PC-9 (cell line): ENCODE results near the gene CDH1. TPM values are rescaled to one million over a fixed set of nuclear protein-coding genes. Genes with fewer than 3 reads are reported as not detected.

Experiments
- BruUV-seq: library from RNA; stranded (reverse); fragments of 400-500 nt; replicated peaks from 2 replicates; lab custom pipeline; 2021; lab: Mats Ljungman, UMichigan
- CTCF ChIA-PET: fragments of 300-600 bp; sonication (Branson Sonifier 250); formaldehyde crosslinking; loops from one replicate; lab custom pipeline; 2022; ENCODE audit warnings: antibody characterized with exemption; lab: Charles Lee
- POLR2A ChIA-PET: fragments of 300-600 bp; sonication (Branson Sonifier 250); formaldehyde crosslinking; loops from one replicate; lab custom pipeline; 2022; ENCODE audit warnings: antibody characterized with exemption; ENCODE audit not compliant: unreplicated experiment; lab: Charles Lee
- DNase-seq, 2 experiments: peaks; one replicate each; pipeline versions ENCODE4 v3.0.0 to v3.0.0-alpha.2; 2015 to 2022; ENCODE audit warnings: mixed read lengths in 1 of 2
- H2AFZ ChIP-seq: fragments of 200-600 bp; sonication (generic); 2 replicates; pipeline ENCODE4 v1.8.1; 2017; ENCODE audit warnings: antibody characterized with exemption
- H3F3A ChIP-seq: fragments of 200-600 bp; sonication (generic); 2 replicates; pipeline ENCODE4 v1.8.1; 2017; ENCODE audit warnings: antibody characterized with exemption, mild to moderate bottlenecking, low read depth; ENCODE audit not compliant: insufficient read depth
- H3K27ac ChIP-seq: fragments of 200-600 bp; sonication (generic); 2 replicates; pipeline ENCODE4 v1.6.1; 2016; ENCODE audit warnings: mixed run types
- H3K27me3 ChIP-seq: fragments of 200-600 bp; sonication (generic); 2 replicates; pipeline ENCODE4 v1.6.1; 2016; ENCODE audit warnings: low read depth, mixed run types; ENCODE audit not compliant: insufficient read depth
- H3K36me3 ChIP-seq: fragments of 200-600 bp; sonication (generic); 2 replicates; pipeline ENCODE4 v1.6.1; 2016; ENCODE audit warnings: low read depth, mixed run types
- H3K4me1 ChIP-seq: fragments of 200-600 bp; sonication (generic); replicated peaks from 2 replicates; pipeline ENCODE4 v1.6.1; 2016; ENCODE audit warnings: mixed run types; ENCODE audit not compliant: insufficient read depth
- H3K4me2 ChIP-seq: fragments of 200-600 bp; sonication (generic); 2 replicates; pipeline ENCODE4 v1.6.1; 2017; ENCODE audit warnings: mixed run types
- H3K4me3 ChIP-seq: fragments of 200-600 bp; sonication (generic); 2 replicates; pipeline ENCODE4 v1.6.1; 2016; ENCODE audit warnings: mixed run types
- H3K79me2 ChIP-seq: fragments of 200-600 bp; sonication (generic); 2 replicates; pipeline ENCODE4 v1.6.1; 2017; ENCODE audit warnings: low read depth, mixed run types
- H3K9me2 ChIP-seq: fragments of 200-600 bp; sonication (generic); 2 replicates; pipeline ENCODE4 v1.8.1; 2017; ENCODE audit warnings: mild to moderate bottlenecking; ENCODE audit not compliant: insufficient read depth
- H3K9me3 ChIP-seq: fragments of 200-600 bp; sonication (generic); 2 replicates; pipeline ENCODE4 v1.8.1; 2016; ENCODE audit warnings: low read depth; ENCODE audit not compliant: insufficient read depth
- H4K20me1 ChIP-seq: fragments of 200-600 bp; sonication (generic); 2 replicates; pipeline ENCODE4 v1.8.1; 2017; ENCODE audit not compliant: insufficient read depth
- CTCF ChIP-seq: fragments of 200-600 bp; sonication (generic); conservative IDR thresholded peaks from 2 replicates; pipeline ENCODE4 v1.6.1; 2017; ENCODE audit warnings: mixed run types, antibody characterized with exemption, mild to moderate bottlenecking, moderate library complexity
- EZH2 ChIP-seq: fragments of 200-600 bp; sonication (generic); IDR thresholded peaks from 2 replicates; pipeline ENCODE4 v1.8.0; 2017; ENCODE audit warnings: antibody characterized with exemption, low read depth
- intact Hi-C: fragments of 100-400 bp; cut with micrococcal nuclease; formaldehyde crosslinking; loops from one replicate; pipeline ENCODE4 v1.10.0; 2022; ENCODE audit not compliant: unreplicated experiment
- total RNA-seq: library from RNA; stranded (reverse); gene quantifications from 2 replicates; pipeline ENCODE4 v1.2.3, GENCODE V29; 2021

Gene CDH1
- total RNA-seq, 1 experiment from 2014 or later, result 120 TPM

- H2AFZ ChIP-seq, result no peak overlapping the region
- H3K27ac ChIP-seq, result no peak overlapping the region
- peaks cover 37% of the 10 kb centered on the region for H3F3A ChIP-seq
- peaks cover 58% of the 10 kb centered on the region for H3K79me2 ChIP-seq
- POLR2A ChIA-PET, result no interaction called here
- H3K4me1 ChIP-seq, result peaks cover 21% of the 10 kb centered on the region
- intact Hi-C loops, result no loop called here
- no peak overlapping the region for H3K4me3 ChIP-seq
- H3K27me3 ChIP-seq, result no peaks in the 10 kb centered on the region
- BruUV-seq, result no TSS peak
- CTCF ChIA-PET, result no interaction called here
- DNase-seq, result no peak
- peaks cover 3% of the 10 kb centered on the region; the same call in 1 of the 2 replicates for H4K20me1 ChIP-seq
- no peak overlapping the region for H3K4me2 ChIP-seq
- H3K36me3 ChIP-seq, result peaks cover 9% of the 10 kb centered on the region
- TF ChIP-seq EZH2 (no peak), CTCF (no peak)
- H3K9me3 ChIP-seq, result no peaks in the 10 kb centered on the region
- H3K9me2 ChIP-seq, result no peaks in the 10 kb centered on the region
Measured at GRCh38 chr16:68772871-68773270, 35.8 kb downstream of the CDH1 start.

GRCh38 chr16:68774982-68775634 is 38.0 kb downstream of the CDH1 start:
- peaks cover 55% of the 10 kb centered on the region for H3F3A ChIP-seq
- BruUV-seq, result no TSS peak
- H2AFZ ChIP-seq, result no peak overlapping the region
- DNase-seq, result no peak
- H3K9me3 ChIP-seq, result no peaks in the 10 kb centered on the region
- H4K20me1 ChIP-seq, result peaks cover 8% of the 10 kb centered on the region; the same call in 1 of the 2 replicates
- peaks cover 9% of the 10 kb centered on the region for H3K36me3 ChIP-seq
- H3K4me2 ChIP-seq, result no peak overlapping the region
- intact Hi-C loops, result no loop called here
- H3K4me1 ChIP-seq, result peaks cover 43% of the 10 kb centered on the region
- no peak overlapping the region for H3K4me3 ChIP-seq
- peaks cover 53% of the 10 kb centered on the region for H3K79me2 ChIP-seq
- TF ChIP-seq EZH2, result no peak
- TF ChIP-seq CTCF, result no peak
- ChIA-PET CTCF (interaction anchor here (0.6 kb wide), 1 partner anchor 470 kb away, joined by 8 read pairs; no protein-coding TSS in a partner anchor), POLR2A (no interaction called here)
- no peaks in the 10 kb centered on the region for H3K9me2 ChIP-seq
- H3K27ac ChIP-seq, result no peak overlapping the region
- H3K27me3 ChIP-seq, result no peaks in the 10 kb centered on the region

- Histone ChIP-seq H3K4me3 (no peak overlapping the region), H3K79me2 (peaks cover 65% of the 10 kb centered on the region), H3K4me2 (peak overlapping the region; percentile 9; the same call in 1 of the 2 replicates), H3K36me3 (peaks cover 6% of the 10 kb centered on the region), H4K20me1 (peaks cover 7% of the 10 kb centered on the region; the same call in 1 of the 2 replicates), H3F3A (peaks cover 51% of the 10 kb centered on the region), H3K4me1 (peaks cover 43% of the 10 kb centered on the region), H2AFZ (no peak overlapping the region), H3K9me2 (no peaks in the 10 kb centered on the region), H3K27me3 (no peaks in the 10 kb centered on the region), H3K27ac (peak overlapping the region; percentile 51), H3K9me3 (no peaks in the 10 kb centered on the region)
- POLR2A ChIA-PET, result no interaction called here
- DNase-seq, result no peak
- BruUV-seq, result no TSS peak
- TF ChIP-seq EZH2 (no peak), CTCF (no peak)
- intact Hi-C loops, result no loop called here
- CTCF ChIA-PET, result no interaction called here
Measured at GRCh38 chr16:68776821-68777485, 39.9 kb downstream of the CDH1 start.
